WERI-Rb-1 (cell line): ENCODE data around the gene HAUS6.

Source experiments
- DNase-seq: peaks from one replicate; pipeline ENCODE4 v3.0.0-alpha.2; 2020
- H3K27ac ChIP-seq: fragments of 250-450 bp; sonication (Bioruptor Pico); 2 replicates; pipeline ENCODE4 v1.5.1; 2020; ENCODE audit warnings: mild to moderate bottlenecking, moderate library complexity
- H3K27me3 ChIP-seq: fragments of 250-450 bp; sonication (Bioruptor Pico); 2 replicates; pipeline ENCODE4 v1.5.1; 2021; ENCODE audit warnings: mild to moderate bottlenecking, low read depth, moderate library complexity; ENCODE audit not compliant: insufficient read depth, severe bottlenecking
- H3K36me3 ChIP-seq: fragments of 250-450 bp; sonication (Bioruptor Pico); 2 replicates; pipeline ENCODE4 v1.5.1; 2020; ENCODE audit warnings: mild to moderate bottlenecking, moderate library complexity
- H3K4me3 ChIP-seq: 2 replicates; pipeline ENCODE4 v1.5.1; 2011; ENCODE audit warnings: low read depth, mild to moderate bottlenecking, control low read depth, low read length
- H3K9me3 ChIP-seq: fragments of 250-450 bp; sonication (Bioruptor Pico); 2 replicates; pipeline ENCODE4 v1.5.1; 2021; ENCODE audit warnings: mild to moderate bottlenecking, moderate library complexity; ENCODE audit not compliant: severe bottlenecking
- TF ChIP-seq, protein P1 (sequence below): IDR thresholded peaks from 2 replicates; pipeline ENCODE4 v1.5.1; 2011; ENCODE audit warnings: low read depth, mild to moderate bottlenecking, control low read depth, inconsistent platforms, low read length

The HAUS6 gene

DNA sequence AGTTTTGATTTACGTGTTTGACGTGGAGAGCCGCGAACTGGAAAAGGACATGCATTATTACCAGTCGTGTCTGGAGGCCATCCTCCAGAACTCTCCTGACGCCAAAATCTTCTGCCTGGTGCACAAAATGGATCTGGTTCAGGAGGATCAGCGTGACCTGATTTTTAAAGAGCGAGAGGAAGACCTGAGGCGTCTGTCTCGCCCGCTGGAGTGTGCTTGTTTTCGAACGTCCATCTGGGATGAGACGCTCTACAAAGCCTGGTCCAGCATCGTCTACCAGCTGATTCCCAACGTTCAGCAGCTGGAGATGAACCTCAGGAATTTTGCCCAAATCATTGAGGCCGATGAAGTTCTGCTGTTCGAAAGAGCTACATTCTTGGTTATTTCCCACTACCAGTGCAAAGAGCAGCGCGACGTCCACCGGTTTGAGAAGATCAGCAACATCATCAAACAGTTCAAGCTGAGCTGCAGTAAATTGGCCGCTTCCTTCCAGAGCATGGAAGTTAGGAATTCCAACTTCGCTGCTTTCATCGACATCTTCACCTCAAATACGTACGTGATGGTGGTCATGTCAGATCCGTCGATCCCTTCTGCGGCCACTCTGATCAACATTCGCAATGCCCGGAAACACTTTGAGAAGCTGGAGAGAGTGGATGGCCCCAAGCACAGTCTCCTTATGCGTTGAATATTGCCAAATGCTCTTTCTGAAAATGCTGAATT lies 52.6 kb downstream of the HAUS6 start:
- peak overlapping the region; percentile 82 for H3K27ac ChIP-seq
- TF ChIP-seq, protein P1, sequence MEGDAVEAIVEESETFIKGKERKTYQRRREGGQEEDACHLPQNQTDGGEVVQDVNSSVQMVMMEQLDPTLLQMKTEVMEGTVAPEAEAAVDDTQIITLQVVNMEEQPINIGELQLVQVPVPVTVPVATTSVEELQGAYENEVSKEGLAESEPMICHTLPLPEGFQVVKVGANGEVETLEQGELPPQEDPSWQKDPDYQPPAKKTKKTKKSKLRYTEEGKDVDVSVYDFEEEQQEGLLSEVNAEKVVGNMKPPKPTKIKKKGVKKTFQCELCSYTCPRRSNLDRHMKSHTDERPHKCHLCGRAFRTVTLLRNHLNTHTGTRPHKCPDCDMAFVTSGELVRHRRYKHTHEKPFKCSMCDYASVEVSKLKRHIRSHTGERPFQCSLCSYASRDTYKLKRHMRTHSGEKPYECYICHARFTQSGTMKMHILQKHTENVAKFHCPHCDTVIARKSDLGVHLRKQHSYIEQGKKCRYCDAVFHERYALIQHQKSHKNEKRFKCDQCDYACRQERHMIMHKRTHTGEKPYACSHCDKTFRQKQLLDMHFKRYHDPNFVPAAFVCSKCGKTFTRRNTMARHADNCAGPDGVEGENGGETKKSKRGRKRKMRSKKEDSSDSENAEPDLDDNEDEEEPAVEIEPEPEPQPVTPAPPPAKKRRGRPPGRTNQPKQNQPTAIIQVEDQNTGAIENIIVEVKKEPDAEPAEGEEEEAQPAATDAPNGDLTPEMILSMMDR = no peak
- no peaks in the 10 kb centered on the region for H3K9me3 ChIP-seq
- peak overlapping the region; percentile 69 for H3K4me3 ChIP-seq
- no peaks in the 10 kb centered on the region for H3K27me3 ChIP-seq
- no peak for DNase-seq
- H3K36me3 ChIP-seq = peaks cover 6% of the 10 kb centered on the region; the same call in 1 of the 2 replicates

DNA sequence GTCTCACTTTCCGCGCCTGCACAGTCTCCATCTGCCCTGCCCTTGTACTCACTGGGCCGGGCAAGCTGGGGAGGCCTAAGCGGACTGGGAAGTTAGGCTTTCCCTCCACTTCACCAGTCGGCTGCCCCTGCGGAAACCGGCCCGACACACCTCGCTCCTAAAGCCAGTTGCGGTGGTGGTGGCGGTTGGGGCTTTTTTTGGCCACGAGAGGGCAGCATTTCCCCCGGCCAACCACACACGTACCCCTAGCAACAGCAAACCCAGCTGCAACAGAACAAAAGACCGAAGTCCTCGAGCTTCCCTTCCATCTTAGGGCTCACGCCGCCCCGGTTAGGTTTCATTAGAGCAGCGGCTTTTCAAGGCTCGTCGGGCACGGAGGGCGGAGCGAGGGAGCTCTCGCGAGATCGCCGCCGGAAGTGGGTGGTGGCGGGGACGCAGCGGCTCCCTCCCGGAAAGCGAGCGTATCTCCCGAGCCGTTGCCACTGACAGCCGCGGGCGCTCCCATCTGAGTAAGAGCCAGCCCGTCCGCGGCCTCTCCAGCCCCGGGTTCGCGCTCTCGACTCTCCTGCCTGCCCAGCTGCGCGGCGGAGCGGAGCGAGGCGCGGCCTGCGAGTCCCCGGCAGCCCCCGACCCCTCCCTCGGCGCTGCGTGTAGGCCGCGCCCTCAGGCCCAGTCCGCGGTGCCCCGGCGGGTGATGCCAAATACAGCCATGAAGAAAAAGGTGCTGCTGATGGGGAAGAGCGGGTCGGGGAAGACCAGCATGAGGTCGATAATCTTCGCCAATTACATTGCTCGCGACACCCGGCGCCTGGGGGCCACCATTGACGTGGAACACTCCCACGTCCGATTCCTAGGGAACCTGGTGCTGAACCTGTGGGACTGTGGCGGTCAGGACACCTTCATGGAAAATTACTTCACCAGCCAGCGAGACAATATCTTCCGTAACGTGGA lies 53.5 kb downstream of the HAUS6 start, which contains the start of gene RRAGA:
RRAGA (plus strand) TSS at position 462 of the 951 bp plus-strand sequence; CDS start at position 695, 233 bp downstream.
- Histone ChIP-seq H3K9me3 (no peaks in the 10 kb centered on the region), H3K27ac (peak within 1 kb of the TSS; percentile 82), H3K27me3 (no peaks in the 10 kb centered on the region), H3K36me3 (peaks cover 6% of the 10 kb centered on the region; the same call in 1 of the 2 replicates), H3K4me3 (peak within 1 kb of the TSS; percentile 69)
- TF ChIP-seq, protein P1 = peak; percentile 82
- peak; percentile 95 for DNase-seq

DNA sequence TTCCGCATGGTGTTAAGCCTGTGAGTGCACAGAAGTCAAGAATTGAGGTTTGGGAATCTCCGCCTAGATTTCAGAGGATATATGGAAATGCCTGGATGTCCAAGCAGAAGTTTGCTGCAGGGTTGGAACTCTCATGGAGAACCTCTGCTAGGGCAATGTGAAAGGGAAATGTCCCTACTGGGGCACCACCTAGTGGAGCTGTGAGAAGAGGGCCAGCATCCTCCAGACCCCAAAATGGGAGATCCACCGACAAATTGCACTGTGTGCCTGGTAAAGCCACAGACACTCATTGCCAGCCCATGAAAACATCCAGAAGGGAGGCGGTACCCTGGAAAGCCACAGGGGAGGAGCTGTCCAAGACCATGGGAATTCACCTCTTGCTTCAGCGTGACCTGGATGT lies 66.1 kb downstream of the HAUS6 start:
- TF ChIP-seq, protein P1 = peak; percentile 37; the same call in 1 of the 2 replicates
- DNase-seq = no peak
- H3K27ac ChIP-seq = no peak overlapping the region
- no peaks in the 10 kb centered on the region for H3K36me3 ChIP-seq
- no peak overlapping the region for H3K4me3 ChIP-seq
- no peaks in the 10 kb centered on the region for H3K27me3 ChIP-seq
- no peaks in the 10 kb centered on the region for H3K9me3 ChIP-seq

GRCh38 chr9:19033015-19033414 lies 69.7 kb downstream of the HAUS6 start, which contains the start of gene SAXO1:
SAXO1 (minus strand) TSS chr9:19033209; CDS start chr9:19032908, 301 bp downstream.
- no peak within 1 kb of the TSS for H3K27ac ChIP-seq
- DNase-seq = no peak

GRCh38 chr9:19032406-19032805 lies 70.3 kb downstream of the HAUS6 start:
- no peak overlapping the region for H3K4me3 ChIP-seq
- TF ChIP-seq, protein P1 = no peak
- H3K9me3 ChIP-seq = no peaks in the 10 kb centered on the region
- H3K36me3 ChIP-seq = no peaks in the 10 kb centered on the region
- DNase-seq = no peak
- no peaks in the 10 kb centered on the region for H3K27me3 ChIP-seq
- H3K27ac ChIP-seq = no peak overlapping the region

More at GRCh38 chr9:19033015-19033414, 69.7 kb downstream of the HAUS6 start, which contains the start of gene SAXO1:
- H3K4me3 ChIP-seq = no peak within 1 kb of the TSS
- no peaks in the 10 kb centered on the region for H3K27me3 ChIP-seq
- TF ChIP-seq, protein P1 = no peak
- no peaks in the 10 kb centered on the region for H3K36me3 ChIP-seq
- H3K9me3 ChIP-seq = no peaks in the 10 kb centered on the region
